Cardiac fibroblast (primary cell): ENCODE data around the gene PVR.

ENCODE experiments used
- DNase-seq, 2 donors: peaks; one replicate each; pipeline versions ENCODE4 v3.0.0 to v3.0.0-alpha.2; 2010; ENCODE audit warnings: low read depth in 2 of 2
- H3K4me3 ChIP-seq, 2 donors: replicated peaks in 1 of 2; 1 replicate in 1 of 2; 2 replicates in 1 of 2; pipeline ENCODE4 v1.5.1; 2011; ENCODE audit warnings: low read depth in 2 of 2, low read length in 2 of 2, mild to moderate bottlenecking in 2 of 2, moderate library complexity in 1 of 2
- CTCF ChIP-seq: IDR thresholded peaks from one replicate; pipeline ENCODE4 v1.5.1; 2011; ENCODE audit warnings: low read depth, mild to moderate bottlenecking, low read length, inconsistent platforms

Gene PVR

GRCh38 chr19:44653977-44654774 is 10.5 kb downstream of the PVR start:
- peak; percentile 60 to 67 for DNase-seq
- H3K4me3 ChIP-seq: no peak overlapping the region
- TF ChIP-seq CTCF: peak; percentile 56

- DNase-seq: peak; percentile 77 to 83
- no peak overlapping the region for H3K4me3 ChIP-seq
- peak; percentile 94 for TF ChIP-seq CTCF
Measured at GRCh38 chr19:44657211-44657921, 13.7 kb downstream of the PVR start.

- TF ChIP-seq CTCF: no peak
- H3K4me3 ChIP-seq: no peak overlapping the region
- DNase-seq: peak in 1 of 2 donors; percentile 25
Measured at GRCh38 chr19:44658069-44658733, 14.5 kb downstream of the PVR start.

- TF ChIP-seq CTCF: no peak
- no peak for DNase-seq
Measured at GRCh38 chr19:44660081-44660480, 16.4 kb downstream of the PVR start.

GRCh38 chr19:44661205-44661604 is 17.5 kb downstream of the PVR start:
- H3K4me3 ChIP-seq: no peak overlapping the region
- no peak for DNase-seq
- no peak for TF ChIP-seq CTCF

More at GRCh38 chr19:44660081-44660480, 16.4 kb downstream of the PVR start:
- no peak overlapping the region for H3K4me3 ChIP-seq

GRCh38 chr19:44661904-44662303 is 18.2 kb downstream of the PVR start:
- no peak overlapping the region for H3K4me3 ChIP-seq
- no peak for DNase-seq
- TF ChIP-seq CTCF: no peak
